ENCODE data around the gene BEX5.

GRCh38 chrX:102154900-102155805 is 624 bp downstream of the BEX5 start:
- TF ChIP-seq CTCF (IDR thresholded peaks at IDR 0.05; ENCODE audit: control extremely low read depth in 1 of 3, insufficient read depth in 1 of 3, low read depth in 1 of 3, low read length in 3 of 3) (no peak), CEBPB (IDR thresholded peaks at IDR 0.05; ENCODE audit: low read depth, low read length) (no peak), CHD1 (IDR thresholded peaks at IDR 0.05; ENCODE audit: low read depth, low read length) (no peak), ATF3 (IDR thresholded peaks at IDR 0.05; ENCODE audit: insufficient read depth, low read depth, low read length) (no peak), POLR2AphosphoS5 (IDR thresholded peaks at IDR 0.05; ENCODE audit: low read depth, low read length) (no peak), BRCA1 (IDR thresholded peaks at IDR 0.05; ENCODE audit: low read depth, low read length) (no peak), POLR2A (IDR thresholded peaks at IDR 0.05; ENCODE audit: control extremely low read depth in 1 of 2, low read depth in 2 of 2, low read length in 2 of 2) (no peak), SP4 (IDR thresholded peaks at IDR 0.05; ENCODE audit: low read length) (no peak), EZH2 (IDR thresholded peaks at IDR 0.05; ENCODE audit: low read depth, low read length, severe bottlenecking) (no peak), RFX5 (IDR thresholded peaks at IDR 0.05; ENCODE audit: borderline replicate concordance, low read depth, low read length) (no peak), KDM5A (IDR thresholded peaks at IDR 0.05; ENCODE audit: low read length) (no peak)

All from H1 (cell line).